Keratinocyte (primary cell): Measurements from ENCODE around the gene SF1.

Experiments
- CTCF ChIP-seq, 3 experiments: IDR thresholded peaks in 1 of 3; conservative IDR thresholded peaks in 1 of 3; optimal IDR thresholded peaks in 1 of 3; 2 replicates in 2 of 3; 3 replicates in 1 of 3; pipeline versions ENCODE3 to v1.5.1; 2011; ENCODE audit warnings: low read length in 3 of 3, mild to moderate bottlenecking in 3 of 3, moderate library complexity in 2 of 3, control low read depth in 1 of 3, inconsistent platforms in 1 of 3; ENCODE audit not compliant: insufficient read depth in 2 of 3; ENCODE audit errors: extremely low read depth in 1 of 3
- EZH2 ChIP-seq: IDR thresholded peaks from one replicate; pipeline ENCODE4 v1.6.1; 2012; ENCODE audit warnings: inconsistent platforms, mild to moderate bottlenecking, low read length, moderate library complexity

- no peak for TF ChIP-seq CTCF (optimal IDR thresholded peaks at IDR 0.05 in 1 of 3, IDR thresholded peaks at IDR 0.05 in 1 of 3, conservative IDR thresholded peaks at IDR 0.05 in 1 of 3; ENCODE audit: extremely low read depth in 1 of 3, insufficient read depth in 2 of 3, low read length in 3 of 3)
- no peak for TF ChIP-seq EZH2
Observed at GRCh38 chr11:64768300-64768694, 10.0 kb downstream of the SF1 start.
